Measurements from ENCODE around the gene DOK6.

The DOK6 gene

GRCh38 chr18:69689121-69689759 lies 288.6 kb downstream of the DOK6 start:
- no peak for DNase-seq (ENCODE audit: low spot score)

- no peak for DNase-seq (ENCODE audit: low spot score)
Observed at GRCh38 chr18:69691008-69691760, 290.5 kb downstream of the DOK6 start.

GRCh38 chr18:69697069-69697468 lies 296.4 kb downstream of the DOK6 start:
- no peak for DNase-seq (ENCODE audit: low spot score)

GRCh38 chr18:69697689-69698088 lies 297.0 kb downstream of the DOK6 start:
- no peak for DNase-seq (ENCODE audit: low spot score)

GRCh38 chr18:69701305-69701704 lies 300.6 kb downstream of the DOK6 start:
- no peak for DNase-seq (ENCODE audit: low spot score)

- no peak for DNase-seq (ENCODE audit: low spot score)
Observed at GRCh38 chr18:69703461-69703860, 302.8 kb downstream of the DOK6 start.

- DNase-seq (ENCODE audit: low spot score) = no peak
Observed at GRCh38 chr18:69705987-69706386, 305.3 kb downstream of the DOK6 start.

GRCh38 chr18:69708844-69709243 lies 308.2 kb downstream of the DOK6 start:
- no peak for DNase-seq (ENCODE audit: low spot score)

- no peak for DNase-seq (ENCODE audit: low spot score)
Observed at GRCh38 chr18:69715191-69715795, 314.6 kb downstream of the DOK6 start.

- no peak for DNase-seq (ENCODE audit: low spot score)
Observed at GRCh38 chr18:69717586-69717985, 316.9 kb downstream of the DOK6 start.

- no peak for DNase-seq (ENCODE audit: low spot score)
Observed at GRCh38 chr18:69718912-69719547, 318.3 kb downstream of the DOK6 start.

- DNase-seq (ENCODE audit: low spot score) = no peak
Observed at GRCh38 chr18:69720422-69720821, 319.7 kb downstream of the DOK6 start.

GRCh38 chr18:69723434-69723833 lies 322.7 kb downstream of the DOK6 start:
- no peak for DNase-seq (ENCODE audit: low spot score)

GRCh38 chr18:69725009-69725408 lies 324.3 kb downstream of the DOK6 start:
- no peak for DNase-seq (ENCODE audit: low spot score)

GRCh38 chr18:69725855-69726508 lies 325.3 kb downstream of the DOK6 start:
- DNase-seq (ENCODE audit: low spot score) = no peak

- no peak for DNase-seq (ENCODE audit: low spot score)
Observed at GRCh38 chr18:69727912-69728572, 327.4 kb downstream of the DOK6 start.

GRCh38 chr18:69730664-69731063 lies 330.0 kb downstream of the DOK6 start:
- no peak for DNase-seq (ENCODE audit: low spot score)

GRCh38 chr18:69734536-69734935 lies 333.8 kb downstream of the DOK6 start:
- DNase-seq (ENCODE audit: low spot score) = no peak

- DNase-seq (ENCODE audit: low spot score) = no peak
Observed at GRCh38 chr18:69736730-69737129, 336.0 kb downstream of the DOK6 start.

GRCh38 chr18:69737851-69738250 lies 337.2 kb downstream of the DOK6 start:
- DNase-seq (ENCODE audit: low spot score) = no peak

GRCh38 chr18:69747388-69747787 lies 346.7 kb downstream of the DOK6 start:
- DNase-seq (ENCODE audit: low spot score) = no peak
